HG03521 (cell line): ENCODE results near the gene GFI1.
"Not testable (repeated sequence)": the region's sequence is repeated elsewhere in the genome, so short reads cannot be mapped to it uniquely, and the experiment has no call there.

Experiments
- ATAC-seq: cut with Tn5 transposase; IDR thresholded peaks from one replicate; pipeline ENCODE4 v1.9.1; 2021; ENCODE audit warnings: mild to moderate bottlenecking, moderate library complexity; ENCODE audit not compliant: unreplicated experiment

GFI1 gene

GRCh38 chr1:92486251-92487077 lies at the start of gene GFI1:
GFI1 (minus strand) TSS chr1:92486925; CDS start chr1:92483487, 3,438 bp downstream.
- peak; percentile 19 for ATAC-seq

DNA sequence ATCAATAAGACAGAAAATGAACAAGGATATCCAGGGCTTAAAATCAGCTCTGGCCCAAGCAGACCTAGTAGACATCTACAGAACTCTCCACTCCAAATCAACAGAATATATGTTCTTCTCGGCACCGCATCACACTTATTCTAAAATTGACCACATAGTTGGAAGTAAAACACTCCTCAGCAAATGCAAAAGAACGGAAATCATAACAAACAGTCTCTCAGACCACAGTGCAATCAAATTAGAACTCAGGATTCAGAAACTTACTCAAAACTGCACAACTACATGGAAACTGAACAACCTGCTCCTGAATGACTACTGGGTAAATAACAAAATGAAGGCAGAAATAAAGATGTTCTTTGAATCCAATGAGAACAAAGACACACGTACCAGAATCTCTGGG lies 45.6 kb upstream of the GFI1 start:
- not testable (repeated sequence) for ATAC-seq

DNA sequence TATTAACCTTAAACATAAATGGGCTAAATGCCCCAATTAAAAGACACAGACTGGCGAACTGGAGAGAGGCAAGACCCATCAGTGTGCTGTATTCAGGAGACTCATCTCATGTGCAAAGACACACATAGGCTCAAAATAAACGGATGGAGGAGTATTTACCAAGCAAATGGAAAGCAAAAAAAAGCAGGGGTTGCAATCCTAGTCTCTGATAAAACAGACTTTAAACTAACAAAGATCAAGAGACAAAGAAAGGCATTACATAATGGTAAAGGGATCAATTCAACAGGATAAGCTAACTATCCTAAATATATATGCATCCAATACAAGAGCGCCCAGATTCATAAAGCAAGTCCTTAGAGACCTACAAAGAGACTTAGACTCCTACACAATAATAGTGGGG lies 45.2 kb upstream of the GFI1 start:
- not testable (repeated sequence) for ATAC-seq

DNA sequence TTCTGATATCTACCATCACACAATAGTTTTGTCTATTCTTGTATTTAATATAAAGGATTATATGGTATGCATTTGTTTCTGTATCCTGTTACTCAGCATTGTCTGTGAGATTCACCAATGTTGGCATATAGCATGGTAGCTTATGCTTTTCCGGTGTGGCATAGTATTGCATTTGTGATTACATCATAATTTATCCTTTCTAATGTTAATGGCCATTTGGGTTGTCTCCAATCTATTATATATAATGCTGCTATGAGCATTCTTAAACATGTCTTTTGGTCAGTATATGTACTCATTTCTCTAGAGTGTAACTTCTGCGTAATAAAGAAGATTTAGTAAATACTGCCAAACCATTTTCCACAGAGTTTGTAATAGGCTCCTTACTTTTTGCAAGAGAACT lies 40.9 kb upstream of the GFI1 start:
- no peak for ATAC-seq

GRCh38 chr1:92524944-92525590 lies 38.3 kb upstream of the GFI1 start:
- not testable (repeated sequence) for ATAC-seq

GRCh38 chr1:92519043-92519442 lies 32.3 kb upstream of the GFI1 start:
- no peak for ATAC-seq

- no peak for ATAC-seq
Observed at GRCh38 chr1:92516574-92516973, 29.8 kb upstream of the GFI1 start.

DNA sequence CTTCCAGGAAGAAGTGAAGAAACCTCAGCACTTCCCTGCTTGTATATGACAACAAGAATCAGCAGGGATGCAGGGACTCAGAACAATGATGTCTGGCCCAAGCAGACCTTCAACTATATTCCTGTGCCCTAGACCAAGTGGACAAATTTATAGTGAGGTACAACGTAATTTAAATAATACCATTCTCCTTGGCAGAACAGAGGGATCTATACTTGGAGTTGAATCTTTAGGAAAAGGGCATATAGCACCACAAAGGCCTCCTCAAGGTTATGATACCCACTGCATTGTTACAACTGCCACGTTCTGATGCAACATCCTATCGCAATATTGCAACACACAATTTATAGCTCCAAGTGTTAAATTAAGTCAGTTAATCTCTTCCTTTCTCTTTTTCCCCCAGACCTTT lies 29.1 kb upstream of the GFI1 start:
- ATAC-seq: no peak

- ATAC-seq: peak; percentile 77
Observed at GRCh38 chr1:92511541-92511940, 24.8 kb upstream of the GFI1 start.

DNA sequence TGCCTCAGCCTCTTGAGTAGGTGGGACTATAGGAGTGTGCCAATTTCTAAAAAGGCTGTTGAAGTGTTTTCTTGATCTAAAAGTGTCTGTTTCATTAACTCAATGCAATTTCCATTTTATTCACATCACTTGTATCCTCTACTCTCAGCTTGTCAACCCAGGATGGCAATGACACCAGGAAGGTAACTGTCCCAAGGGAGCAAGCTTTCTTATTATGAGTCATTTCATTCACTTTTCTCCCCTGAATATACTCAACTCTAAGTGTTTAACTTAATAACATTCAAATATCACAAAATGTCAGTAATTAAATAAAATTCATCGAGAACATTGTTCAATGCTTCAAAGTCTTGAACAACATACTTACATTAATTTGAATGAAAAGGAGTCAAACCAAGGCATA lies 22.9 kb upstream of the GFI1 start:
- no peak for ATAC-seq

DNA sequence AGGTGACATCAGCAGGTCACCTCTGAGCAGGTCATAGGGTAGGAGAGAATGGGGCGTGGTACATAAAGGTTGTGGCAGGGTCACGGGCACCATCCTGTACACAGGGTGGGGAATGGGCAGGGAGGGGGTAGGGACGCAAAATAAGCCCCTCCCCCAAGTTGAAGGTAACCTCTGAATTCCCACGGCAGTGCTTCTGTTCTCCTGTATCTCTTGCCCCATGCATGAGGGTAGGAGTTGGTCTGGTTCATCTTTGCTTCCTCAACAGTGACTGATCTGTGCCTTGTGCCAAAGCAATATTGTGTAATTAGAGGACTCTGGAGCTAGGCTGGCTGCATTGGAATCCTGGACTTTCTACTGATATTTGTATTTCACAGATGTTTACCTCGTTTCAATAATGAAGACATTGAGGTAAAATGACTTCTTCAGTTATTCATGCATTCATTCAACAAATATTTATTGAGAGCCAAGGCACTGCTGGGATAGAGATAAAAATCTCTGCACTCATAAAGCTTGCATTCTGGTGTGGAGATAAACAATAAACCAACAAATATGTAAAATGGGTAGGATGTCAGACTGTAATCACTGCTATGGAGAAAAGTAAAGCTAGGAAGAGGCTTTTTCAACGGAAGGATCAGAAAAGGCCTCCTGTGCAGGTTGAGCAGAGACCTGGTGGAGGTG lies 18.4 kb upstream of the GFI1 start:
- ATAC-seq: no peak

DNA sequence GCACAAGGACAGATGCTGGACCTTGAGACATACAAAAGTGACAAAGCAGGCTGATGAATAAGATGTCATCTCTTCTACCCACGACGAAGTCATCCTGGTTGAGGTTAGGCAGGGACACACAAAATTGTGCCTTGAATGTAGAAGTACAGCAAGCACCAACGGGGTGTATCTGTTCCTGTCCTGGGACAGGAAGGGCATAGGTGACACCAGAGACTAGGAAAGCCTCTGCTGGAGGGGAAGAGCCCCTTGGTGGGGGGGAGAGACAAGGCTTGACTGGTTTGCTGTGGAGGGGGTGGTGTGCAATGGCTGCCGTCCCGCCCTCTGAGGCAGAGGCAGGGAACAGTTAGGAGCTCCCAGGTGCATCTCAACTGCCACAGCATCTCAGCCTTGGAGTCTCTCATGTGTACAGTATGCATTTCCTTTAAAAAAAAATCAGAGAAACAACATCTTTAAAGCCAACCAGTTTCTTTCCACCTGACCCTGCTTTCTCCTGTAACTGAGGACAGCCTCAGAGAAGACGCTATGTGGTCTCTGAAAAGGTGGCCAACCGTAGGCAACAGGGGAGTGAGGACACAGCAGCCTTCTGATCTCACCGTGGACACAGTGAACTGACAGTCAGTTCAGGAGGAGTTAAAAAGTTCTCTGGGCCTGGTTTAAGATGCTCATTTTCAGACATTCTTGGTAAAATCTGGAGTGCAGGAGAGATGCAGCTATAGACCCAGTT lies 17.7 kb upstream of the GFI1 start:
- no peak for ATAC-seq

- no peak for ATAC-seq
Observed at GRCh38 chr1:92503926-92504285, 17.2 kb upstream of the GFI1 start.

GRCh38 chr1:92503043-92503925 lies 16.6 kb upstream of the GFI1 start:
- no peak for ATAC-seq

- ATAC-seq: peak; percentile 46
Observed at GRCh38 chr1:92502247-92502646, 15.5 kb upstream of the GFI1 start.

DNA sequence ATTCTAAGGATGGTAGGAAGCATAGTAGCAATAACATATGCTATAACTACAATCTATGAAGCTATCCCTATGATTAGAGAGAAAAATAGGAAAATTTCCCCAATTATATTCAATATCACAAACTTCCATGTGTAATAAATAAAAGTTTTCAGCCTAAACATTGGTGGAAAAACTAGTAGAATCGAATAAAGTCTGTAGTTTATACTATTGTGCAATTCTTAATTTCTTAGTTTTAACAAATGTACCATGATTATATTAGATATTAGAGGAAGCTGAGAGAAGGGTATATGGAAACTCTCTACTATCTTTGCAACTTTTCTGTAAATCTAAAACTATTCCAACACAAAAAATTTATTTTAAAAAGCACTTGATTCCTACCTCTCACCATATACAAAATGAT lies 13.8 kb upstream of the GFI1 start:
- no peak for ATAC-seq

- ATAC-seq: no peak
Observed at GRCh38 chr1:92495392-92496063, 8.8 kb upstream of the GFI1 start.

DNA sequence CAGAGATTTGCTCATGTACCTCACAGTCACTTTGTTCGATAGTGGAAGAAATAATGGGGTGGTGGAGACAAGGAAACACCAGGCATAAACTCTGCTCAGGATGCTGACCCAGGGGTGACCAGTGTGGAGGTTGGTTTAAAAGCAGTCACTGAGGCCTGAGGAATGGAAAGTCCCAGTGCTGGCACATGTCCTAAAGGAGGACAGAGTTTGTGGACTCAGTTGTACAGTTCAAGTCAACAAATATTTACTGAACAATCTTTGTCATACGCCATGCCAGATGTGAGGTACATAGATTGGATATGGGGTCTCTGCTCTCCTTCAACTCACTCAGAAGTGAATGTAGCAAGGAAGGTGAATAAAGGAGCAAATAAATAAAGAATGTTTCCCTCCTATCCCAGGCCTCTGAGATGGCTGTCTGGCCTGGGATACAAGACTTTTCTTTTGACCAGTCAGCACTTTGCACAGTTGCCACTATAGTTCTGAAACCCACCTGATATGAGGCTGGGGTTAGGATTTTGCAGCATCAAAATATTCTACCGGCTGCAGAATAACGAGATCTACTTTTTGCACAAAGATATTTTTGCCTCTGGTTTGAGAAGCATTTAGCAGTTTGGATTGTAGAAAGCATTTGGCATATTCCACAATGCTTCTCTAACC lies 7.9 kb upstream of the GFI1 start:
- ATAC-seq: no peak

GRCh38 chr1:92493139-92493538 lies 6.4 kb upstream of the GFI1 start:
- no peak for ATAC-seq
